ENCODE data around the gene SMOC2. TPM values are rescaled to one million over a fixed set of nuclear protein-coding genes. Genes with fewer than 3 reads are reported as not detected.
"Not testable (repeated sequence)": the region's sequence is repeated elsewhere in the genome, so short reads cannot be mapped to it uniquely, and the experiment has no call there.

Gene SMOC2
- total RNA-seq, 1 experiment from 2014 or later, result not detected

DNA sequence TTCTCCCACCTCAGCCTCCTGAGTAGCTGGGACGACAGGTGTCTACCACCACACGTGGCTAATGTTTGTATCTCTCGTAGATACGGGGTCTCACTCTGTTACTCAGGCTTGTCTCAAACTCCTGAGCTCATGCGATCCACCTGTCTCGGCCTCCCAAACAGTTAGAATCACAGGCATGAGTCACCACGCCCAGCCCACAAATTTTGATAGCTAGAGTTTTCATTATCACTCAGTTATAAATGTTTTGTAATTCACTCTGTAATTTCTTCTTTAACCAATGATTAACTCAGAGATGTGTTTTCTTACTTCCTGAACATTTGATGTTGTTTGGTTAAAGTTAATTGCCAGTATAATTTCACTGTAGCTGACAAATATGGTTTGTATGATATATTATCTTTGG lies 249.3 kb downstream of the SMOC2 start:
- H3K9me3 ChIP-seq (replicated peaks), result peaks cover 2% of the 10 kb centered on the region; the same call in 1 of the 2 replicates

DNA sequence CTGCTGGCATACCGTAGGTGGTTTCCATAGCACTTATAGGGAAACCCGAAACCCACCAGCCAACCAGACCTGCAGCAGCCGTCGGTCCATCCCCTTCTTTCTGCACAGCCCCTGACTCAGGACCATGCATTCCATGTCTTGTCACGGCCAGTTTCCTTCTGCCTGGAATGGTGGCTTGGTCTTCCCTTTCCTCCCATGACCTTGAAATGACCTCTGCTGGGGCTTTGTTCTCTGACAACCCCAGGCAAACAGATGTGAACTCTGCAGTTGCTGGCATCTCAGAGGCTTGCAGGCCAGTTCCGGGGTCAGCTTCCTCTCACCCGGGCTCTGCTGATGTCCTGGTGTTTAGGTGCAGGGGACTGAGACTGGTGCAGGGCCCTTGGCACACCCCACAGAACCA lies 250.8 kb downstream of the SMOC2 start:
- Histone ChIP-seq H3K9me3 (replicated peaks) (no peaks in the 10 kb centered on the region; the same call in 1 of the 2 replicates), H3K27me3 (replicated peaks) (no peaks in the 10 kb centered on the region), H3K4me3 (no peak overlapping the region), H3K36me3 (no peaks in the 10 kb centered on the region), H3K27ac (no peak overlapping the region), H3K4me1 (replicated peaks) (no peaks in the 10 kb centered on the region)
- no peak for DNase-seq (ENCODE audit: low read depth in 1 of 2, low spot score in 2 of 2)

More for the DNA sequence above, 249.3 kb downstream of the SMOC2 start:
- no peak for DNase-seq (ENCODE audit: low read depth in 1 of 2, low spot score in 2 of 2)
- no peaks in the 10 kb centered on the region for H3K36me3 ChIP-seq
- H3K27me3 ChIP-seq (replicated peaks), result no peaks in the 10 kb centered on the region
- no peaks in the 10 kb centered on the region for H3K4me1 ChIP-seq (replicated peaks)
- H3K27ac ChIP-seq, result no peak overlapping the region
- H3K4me3 ChIP-seq, result no peak overlapping the region

- no peak overlapping the region for H3K27ac ChIP-seq
- no peaks in the 10 kb centered on the region for H3K36me3 ChIP-seq
- DNase-seq (ENCODE audit: low read depth in 1 of 2, low spot score in 2 of 2), result no peak
- H3K27me3 ChIP-seq (replicated peaks), result no peaks in the 10 kb centered on the region
- no peaks in the 10 kb centered on the region for H3K4me1 ChIP-seq (replicated peaks)
- H3K9me3 ChIP-seq (replicated peaks), result no peaks in the 10 kb centered on the region; the same call in 1 of the 2 replicates
- no peak overlapping the region for H3K4me3 ChIP-seq
These were observed 251.4 kb downstream of the SMOC2 start for GRCh38 chr6:168692193-168692914.

- H3K27ac ChIP-seq; H3K27me3 ChIP-seq (replicated peaks); H3K36me3 ChIP-seq; H3K4me1 ChIP-seq (replicated peaks); H3K4me3 ChIP-seq; DNase-seq (ENCODE audit: low read depth in 1 of 2, low spot score in 2 of 2); H3K9me3 ChIP-seq (replicated peaks): not testable (repeated sequence)
These were observed 251.9 kb downstream of the SMOC2 start for GRCh38 chr6:168692915-168693257.

DNA sequence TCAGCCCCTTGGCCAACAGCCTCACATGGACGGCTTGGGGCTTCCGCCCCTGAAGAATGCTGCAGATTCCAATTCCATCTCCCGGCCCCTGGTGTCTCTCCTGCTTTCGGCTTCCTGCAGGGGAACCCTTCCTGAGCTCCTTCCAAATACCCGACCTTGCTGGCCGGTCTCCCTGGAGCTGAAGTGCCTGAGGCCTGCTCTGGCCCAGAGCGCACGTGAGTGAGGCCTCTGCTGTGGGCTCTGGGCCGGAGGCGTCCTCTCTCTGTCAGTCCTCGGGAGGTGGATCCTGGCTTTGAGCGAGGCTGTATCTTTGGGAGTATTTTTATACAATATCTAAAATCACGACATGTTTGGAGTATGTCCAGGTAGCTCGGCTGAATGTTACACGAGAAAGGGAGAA lies 253.8 kb downstream of the SMOC2 start:
- not testable (repeated sequence) for DNase-seq (ENCODE audit: low read depth in 1 of 2, low spot score in 2 of 2); H3K27ac ChIP-seq

GRCh38 chr6:168695701-168696100 lies 254.7 kb downstream of the SMOC2 start:
- Histone ChIP-seq H3K36me3 (no peaks in the 10 kb centered on the region), H3K9me3 (replicated peaks) (peaks cover 6% of the 10 kb centered on the region), H3K4me3 (no peak overlapping the region), H3K27me3 (replicated peaks) (no peaks in the 10 kb centered on the region), H3K27ac (no peak overlapping the region), H3K4me1 (replicated peaks) (no peaks in the 10 kb centered on the region)
- no peak for DNase-seq (ENCODE audit: low read depth in 1 of 2, low spot score in 2 of 2)

More for the DNA sequence above, 253.8 kb downstream of the SMOC2 start:
- not testable (repeated sequence) for H3K36me3 ChIP-seq; H3K9me3 ChIP-seq (replicated peaks); H3K27me3 ChIP-seq (replicated peaks); H3K4me3 ChIP-seq; H3K4me1 ChIP-seq (replicated peaks)

GRCh38 chr6:168698923-168699322 lies 257.9 kb downstream of the SMOC2 start:
- H3K27me3 ChIP-seq (replicated peaks), result no peaks in the 10 kb centered on the region
- H3K9me3 ChIP-seq (replicated peaks), result peaks cover 11% of the 10 kb centered on the region
- H3K27ac ChIP-seq, result no peak overlapping the region
- no peaks in the 10 kb centered on the region for H3K36me3 ChIP-seq
- H3K4me3 ChIP-seq, result no peak overlapping the region
- no peak for DNase-seq (ENCODE audit: low read depth in 1 of 2, low spot score in 2 of 2)
- no peaks in the 10 kb centered on the region for H3K4me1 ChIP-seq (replicated peaks)

DNA sequence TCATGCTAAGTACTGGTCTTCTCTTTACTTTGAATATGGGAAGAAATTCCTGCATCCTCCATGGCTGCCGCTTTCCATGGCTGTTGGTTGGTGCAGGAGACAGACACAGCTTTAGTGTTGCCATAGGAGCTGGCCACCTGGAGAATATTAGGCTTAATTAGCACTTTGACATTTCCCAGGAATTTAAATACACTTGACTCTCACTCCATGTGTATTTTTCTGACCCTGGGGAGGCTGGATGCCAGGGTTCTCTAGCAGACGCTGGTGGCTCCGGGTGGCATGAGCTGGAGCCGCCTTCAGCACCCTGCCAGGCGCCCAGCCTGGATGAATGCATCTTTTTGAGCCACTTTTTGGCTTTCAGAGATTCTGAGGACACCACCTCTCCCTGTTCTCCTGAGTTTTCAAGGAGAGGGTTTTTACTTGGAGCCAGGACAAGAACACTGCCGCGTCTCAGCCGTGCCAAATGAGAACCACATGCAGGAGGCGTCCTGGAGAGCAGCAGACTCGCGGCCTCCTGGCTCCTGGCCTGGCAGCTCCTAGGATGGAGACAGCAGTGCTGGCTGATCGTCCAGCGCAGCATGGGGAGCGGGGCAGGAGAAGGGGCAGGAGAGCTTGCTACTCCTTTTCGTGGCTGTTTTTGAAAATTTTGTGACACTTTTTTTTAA lies 258.8 kb downstream of the SMOC2 start:
- Histone ChIP-seq H3K9me3 (replicated peaks) (peaks cover 11% of the 10 kb centered on the region), H3K4me1 (replicated peaks) (no peaks in the 10 kb centered on the region)

DNA sequence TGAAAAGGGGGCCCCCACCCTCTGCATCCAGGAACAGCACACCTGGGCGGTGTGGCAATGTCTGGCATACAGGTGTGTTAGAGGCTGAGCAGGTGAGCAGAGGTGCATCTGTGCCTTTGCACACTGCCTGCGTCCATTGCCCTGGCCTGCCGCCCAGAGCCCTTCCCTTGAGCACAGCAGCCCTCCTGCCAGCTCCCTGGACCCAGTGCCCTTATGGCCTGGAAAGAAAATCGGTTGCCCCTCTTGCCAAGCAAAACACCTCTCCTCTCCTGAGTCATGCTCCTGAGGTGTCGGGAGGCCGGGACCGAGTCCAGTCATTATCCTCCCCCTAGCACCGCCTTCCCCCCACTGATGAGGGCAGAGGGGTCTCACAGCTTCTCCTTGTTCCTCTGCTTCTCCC lies 259.9 kb downstream of the SMOC2 start:
- H3K27ac ChIP-seq, result no peak overlapping the region
- peaks cover 11% of the 10 kb centered on the region for H3K9me3 ChIP-seq (replicated peaks)
- H3K4me1 ChIP-seq (replicated peaks), result no peaks in the 10 kb centered on the region
- H3K27me3 ChIP-seq (replicated peaks), result no peaks in the 10 kb centered on the region
- H3K36me3 ChIP-seq, result no peaks in the 10 kb centered on the region
- H3K4me3 ChIP-seq, result no peak overlapping the region
- DNase-seq (ENCODE audit: low read depth in 1 of 2, low spot score in 2 of 2), result no peak

More for the DNA sequence above, 258.8 kb downstream of the SMOC2 start:
- H3K27ac ChIP-seq, result no peak overlapping the region
- no peak for DNase-seq (ENCODE audit: low read depth in 1 of 2, low spot score in 2 of 2)
- no peaks in the 10 kb centered on the region for H3K36me3 ChIP-seq
- H3K27me3 ChIP-seq (replicated peaks), result no peaks in the 10 kb centered on the region
- H3K4me3 ChIP-seq, result no peak overlapping the region

- Histone ChIP-seq H3K27ac (no peak overlapping the region), H3K27me3 (replicated peaks) (no peaks in the 10 kb centered on the region), H3K4me3 (no peak overlapping the region), H3K4me1 (replicated peaks) (no peaks in the 10 kb centered on the region), H3K36me3 (no peaks in the 10 kb centered on the region), H3K9me3 (replicated peaks) (peaks cover 7% of the 10 kb centered on the region)
- no peak for DNase-seq (ENCODE audit: low read depth in 1 of 2, low spot score in 2 of 2)
These were observed 263.0 kb downstream of the SMOC2 start for GRCh38 chr6:168703990-168704389.

- Histone ChIP-seq H3K4me3 (no peak overlapping the region), H3K36me3 (no peaks in the 10 kb centered on the region), H3K27me3 (replicated peaks) (no peaks in the 10 kb centered on the region), H3K9me3 (replicated peaks) (0 out of 2 replicates have a peak, but pooled peaks cover 6% of the 10 kb centered on the region), H3K27ac (no peak overlapping the region), H3K4me1 (replicated peaks) (no peaks in the 10 kb centered on the region)
- DNase-seq (ENCODE audit: low read depth in 1 of 2, low spot score in 2 of 2), result no peak
These were observed 263.7 kb downstream of the SMOC2 start for GRCh38 chr6:168704678-168705077.

DNA sequence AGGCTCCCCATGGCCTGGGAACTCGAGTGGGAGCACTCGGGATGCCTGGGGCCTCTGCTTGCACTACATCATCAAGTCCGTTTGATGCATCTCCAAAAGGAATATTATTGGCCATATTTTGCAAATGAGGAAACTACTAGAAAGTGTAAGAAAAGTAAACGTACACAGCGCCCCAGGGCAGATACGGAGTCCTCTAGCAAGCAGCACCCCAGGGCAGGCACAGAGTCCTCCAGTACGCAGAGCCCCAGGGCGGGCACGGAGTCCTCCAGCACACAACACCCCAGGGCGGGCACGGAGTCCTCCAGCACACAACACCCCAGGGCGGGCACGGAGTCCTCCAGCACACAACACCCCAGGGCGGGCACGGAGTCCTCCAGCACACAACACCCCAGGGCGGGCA lies 264.3 kb downstream of the SMOC2 start:
- H3K9me3 ChIP-seq (replicated peaks), result not testable (repeated sequence)

GRCh38 chr6:168706471-168707177 lies 265.6 kb downstream of the SMOC2 start:
- no peak overlapping the region for H3K4me3 ChIP-seq
- DNase-seq (ENCODE audit: low read depth in 1 of 2, low spot score in 2 of 2), result no peak
- H3K9me3 ChIP-seq (replicated peaks), result 0 out of 2 replicates have a peak, but pooled peaks cover 6% of the 10 kb centered on the region
- no peaks in the 10 kb centered on the region for H3K4me1 ChIP-seq (replicated peaks)
- no peak overlapping the region for H3K27ac ChIP-seq
- no peaks in the 10 kb centered on the region for H3K36me3 ChIP-seq
- H3K27me3 ChIP-seq (replicated peaks), result no peaks in the 10 kb centered on the region

More for the DNA sequence above, 264.3 kb downstream of the SMOC2 start:
- H3K27me3 ChIP-seq (replicated peaks); H3K4me1 ChIP-seq (replicated peaks); DNase-seq (ENCODE audit: low read depth in 1 of 2, low spot score in 2 of 2); H3K27ac ChIP-seq; H3K36me3 ChIP-seq; H3K4me3 ChIP-seq: not testable (repeated sequence)

DNA sequence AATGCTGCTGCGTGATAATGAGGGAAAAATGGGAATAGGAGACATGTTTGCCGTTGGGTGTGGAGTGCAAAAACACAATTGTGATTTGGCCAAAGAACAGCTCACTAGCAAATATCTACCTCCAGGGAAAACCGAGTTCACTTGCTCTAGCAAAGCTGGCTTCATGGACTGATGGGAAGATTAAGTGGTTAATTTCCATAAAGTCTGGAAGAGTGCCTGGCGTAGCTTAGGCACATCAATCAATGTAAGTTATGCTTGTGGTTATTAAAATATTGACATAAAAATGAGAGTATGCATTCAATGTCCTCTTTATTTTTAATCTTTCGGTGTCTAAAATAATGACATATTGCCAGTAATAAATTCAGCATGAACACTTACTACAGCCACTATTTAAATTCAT lies 267.5 kb downstream of the SMOC2 start:
- no peaks in the 10 kb centered on the region for H3K36me3 ChIP-seq
- no peak overlapping the region for H3K4me3 ChIP-seq
- no peak for DNase-seq (ENCODE audit: low read depth in 1 of 2, low spot score in 2 of 2)
- H3K4me1 ChIP-seq (replicated peaks), result no peaks in the 10 kb centered on the region
- no peaks in the 10 kb centered on the region; the same call in 1 of the 2 replicates for H3K9me3 ChIP-seq (replicated peaks)
- H3K27me3 ChIP-seq (replicated peaks), result no peaks in the 10 kb centered on the region
- no peak overlapping the region for H3K27ac ChIP-seq
